Measurements from ENCODE around the gene PAFAH1B1.

The PAFAH1B1 gene

GRCh38 chr17:2710803-2711607 lies 117.6 kb downstream of the PAFAH1B1 start:
- Histone ChIP-seq H3K4me1 (ENCODE audit: low read length) (peaks cover 16% of the 10 kb centered on the region), H3K36me3 (replicated peaks; ENCODE audit: low read depth, low read length) (no peaks in the 10 kb centered on the region), H2AFZ (ENCODE audit: low read depth, low read length) (no peak overlapping the region), H3K9ac (ENCODE audit: low read length) (peak overlapping the region; percentile 87), H3K9me3 (ENCODE audit: insufficient read depth, low read length) (no peaks in the 10 kb centered on the region), H4K20me1 (ENCODE audit: insufficient read depth, low read length) (peaks cover 48% of the 10 kb centered on the region), H3K4me3 (ENCODE audit: low read length) (peak overlapping the region; percentile 99), H3K27me3 (ENCODE audit: low read depth, low read length) (no peaks in the 10 kb centered on the region), H3K27ac (ENCODE audit: low read length) (peak overlapping the region; percentile 68), H3K79me2 (ENCODE audit: low read length) (peaks cover 69% of the 10 kb centered on the region), H3K4me2 (ENCODE audit: low read length) (peak overlapping the region; percentile 94)
- TF ChIP-seq CTCF (IDR thresholded peaks at IDR 0.05; ENCODE audit: low read depth, low read length) (no peak), EZH2phosphoT487 (IDR thresholded peaks at IDR 0.05; ENCODE audit: low read depth) (no peak)

GRCh38 chr17:2711608-2712299 lies 118.3 kb downstream of the PAFAH1B1 start, which contains the start of gene CLUH:
TSS of gene CLUH (minus strand) at chr17:2711764. CDS start at chr17:2711661, 103 bp downstream.
- no peak for TF ChIP-seq CTCF (IDR thresholded peaks at IDR 0.05; ENCODE audit: low read depth, low read length)
- TF ChIP-seq EZH2phosphoT487 (IDR thresholded peaks at IDR 0.05; ENCODE audit: low read depth): no peak
- peak within 1 kb of the TSS; percentile 68 for H3K27ac ChIP-seq (ENCODE audit: low read length)
- peaks cover 16% of the 10 kb centered on the region for H3K4me1 ChIP-seq (ENCODE audit: low read length)

GRCh38 chr17:2712300-2713043 lies 119.0 kb downstream of the PAFAH1B1 start:
- H3K36me3 ChIP-seq (replicated peaks; ENCODE audit: low read depth, low read length): no peaks in the 10 kb centered on the region
- peaks cover 16% of the 10 kb centered on the region for H3K4me1 ChIP-seq (ENCODE audit: low read length)
- H3K27ac ChIP-seq (ENCODE audit: low read length): peak overlapping the region; percentile 57
- peak overlapping the region; percentile 76; the same call in 1 of the 2 replicates for H2AFZ ChIP-seq (ENCODE audit: low read depth, low read length)
- H4K20me1 ChIP-seq (ENCODE audit: insufficient read depth, low read length): peaks cover 33% of the 10 kb centered on the region
- peak overlapping the region; percentile 93 for H3K9ac ChIP-seq (ENCODE audit: low read length)
- peak overlapping the region; percentile 99 for H3K4me3 ChIP-seq (ENCODE audit: low read length)
- H3K27me3 ChIP-seq (ENCODE audit: low read depth, low read length): no peaks in the 10 kb centered on the region
- no peaks in the 10 kb centered on the region for H3K9me3 ChIP-seq (ENCODE audit: insufficient read depth, low read length)
- peak overlapping the region; percentile 88 for H3K4me2 ChIP-seq (ENCODE audit: low read length)
- peaks cover 54% of the 10 kb centered on the region for H3K79me2 ChIP-seq (ENCODE audit: low read length)
- TF ChIP-seq EZH2phosphoT487 (IDR thresholded peaks at IDR 0.05; ENCODE audit: low read depth) (no peak), CTCF (IDR thresholded peaks at IDR 0.05; ENCODE audit: low read depth, low read length) (no peak)

More at GRCh38 chr17:2711608-2712299, 118.3 kb downstream of the PAFAH1B1 start, which contains the start of gene CLUH:
- H2AFZ ChIP-seq (ENCODE audit: low read depth, low read length): peak within 1 kb of the TSS; percentile 76; the same call in 1 of the 2 replicates
- peak within 1 kb of the TSS; percentile 99 for H3K4me3 ChIP-seq (ENCODE audit: low read length)
- H3K79me2 ChIP-seq (ENCODE audit: low read length): peaks cover 61% of the 10 kb centered on the region
- peak within 1 kb of the TSS; percentile 93 for H3K9ac ChIP-seq (ENCODE audit: low read length)
- peaks cover 40% of the 10 kb centered on the region for H4K20me1 ChIP-seq (ENCODE audit: insufficient read depth, low read length)
- no peaks in the 10 kb centered on the region for H3K36me3 ChIP-seq (replicated peaks; ENCODE audit: low read depth, low read length)
- H3K4me2 ChIP-seq (ENCODE audit: low read length): peak within 1 kb of the TSS; percentile 94
- no peaks in the 10 kb centered on the region for H3K9me3 ChIP-seq (ENCODE audit: insufficient read depth, low read length)
- H3K27me3 ChIP-seq (ENCODE audit: low read depth, low read length): no peaks in the 10 kb centered on the region

Measured in OCI-LY3 (cell line).